ENCODE measurements around the gene COL9A3.

Gene COL9A3

GRCh38 chr20:62797671-62798532 lies 18.9 kb upstream of the COL9A3 start:
- H2BK120ac ChIP-seq (ENCODE audit: low read depth, low read length) = no peak overlapping the region
- H3K4ac ChIP-seq (ENCODE audit: low read depth in 1 of 2, low read length in 2 of 2) = no peak overlapping the region
- no peak overlapping the region for H3K27ac ChIP-seq (ENCODE audit: low read length, poor library complexity, severe bottlenecking)
- H2AK5ac ChIP-seq (ENCODE audit: low read length, severe bottlenecking) = no peak overlapping the region
- H3K79me1 ChIP-seq (replicated peaks; ENCODE audit: low read length, poor library complexity, severe bottlenecking) = peaks cover 19% of the 10 kb centered on the region
- peak overlapping the region in 1 of 2 experiments; percentile 32 for H3K23ac ChIP-seq (ENCODE audit: low read length in 2 of 2)
- no peak overlapping the region for H2BK12ac ChIP-seq (ENCODE audit: low read length in 2 of 2)
- 94% methylated on average over 26 of the region's 26 CpGs for WGBS
- peaks cover 40% of the 10 kb centered on the region for H3K4me1 ChIP-seq (ENCODE audit: control insufficient read depth, insufficient read depth, low read depth, low read length)
- no peak overlapping the region for H2AFZ ChIP-seq (ENCODE audit: low read depth, low read length)
- no peak overlapping the region for H4K8ac ChIP-seq (ENCODE audit: low read length)
- peak overlapping the region; percentile 2 for H3K4me2 ChIP-seq (ENCODE audit: low read length, poor library complexity, severe bottlenecking)
- DNase-seq = no peak
- H3K4me3 ChIP-seq (ENCODE audit: insufficient read depth in 1 of 2, low read depth in 1 of 2, low read length in 2 of 2) = peak overlapping the region; percentile 8 to 82
- no peak overlapping the region for H2BK15ac ChIP-seq (ENCODE audit: low read depth, poor library complexity, severe bottlenecking)
- no peaks in the 10 kb centered on the region for H3K27me3 ChIP-seq (ENCODE audit: control insufficient read depth in 1 of 2, insufficient read depth in 1 of 2, low read length in 2 of 2)
- H3K9ac ChIP-seq (ENCODE audit: low read length) = peak overlapping the region; percentile 80
- H3K18ac ChIP-seq (ENCODE audit: low read depth in 1 of 2, low read length in 2 of 2) = no peak overlapping the region
- no peak overlapping the region for H3K14ac ChIP-seq (ENCODE audit: low read length in 2 of 2)
- peaks cover 46 to 48% of the 10 kb centered on the region in 2 experiments for H3K36me3 ChIP-seq (ENCODE audit: control insufficient read depth in 1 of 2, insufficient read depth in 2 of 2, low read depth in 1 of 2, low read length in 2 of 2)
- H2BK5ac ChIP-seq (ENCODE audit: low read depth, low read length, poor library complexity, severe bottlenecking) = no peak overlapping the region
- H4K91ac ChIP-seq (ENCODE audit: low read length) = no peak overlapping the region
- H3K9me3 ChIP-seq (ENCODE audit: control insufficient read depth, low read length) = no peaks in the 10 kb centered on the region

GRCh38 chr20:62799036-62799435 lies 17.8 kb upstream of the COL9A3 start:
- Histone ChIP-seq H4K8ac (ENCODE audit: low read length) (no peak overlapping the region), H2BK120ac (ENCODE audit: low read depth, low read length) (no peak overlapping the region), H2AK5ac (ENCODE audit: low read length, severe bottlenecking) (no peak overlapping the region), H3K4me2 (ENCODE audit: low read length, poor library complexity, severe bottlenecking) (no peak overlapping the region), H3K27ac (ENCODE audit: low read length, poor library complexity, severe bottlenecking) (no peak overlapping the region), H3K36me3 (ENCODE audit: control insufficient read depth in 1 of 2, insufficient read depth in 2 of 2, low read depth in 1 of 2, low read length in 2 of 2) (peaks cover 46 to 48% of the 10 kb centered on the region in 2 experiments), H2BK5ac (ENCODE audit: low read depth, low read length, poor library complexity, severe bottlenecking) (no peak overlapping the region), H3K23ac (ENCODE audit: low read length in 2 of 2) (no peak overlapping the region), H2BK15ac (ENCODE audit: low read depth, poor library complexity, severe bottlenecking) (no peak overlapping the region), H3K4ac (ENCODE audit: low read depth in 1 of 2, low read length in 2 of 2) (no peak overlapping the region), H2BK12ac (ENCODE audit: low read length in 2 of 2) (no peak overlapping the region), H3K27me3 (ENCODE audit: control insufficient read depth in 1 of 2, insufficient read depth in 1 of 2, low read length in 2 of 2) (no peaks in the 10 kb centered on the region), H3K9me3 (ENCODE audit: control insufficient read depth, low read length) (no peaks in the 10 kb centered on the region), H4K91ac (ENCODE audit: low read length) (no peak overlapping the region), H3K4me1 (ENCODE audit: control insufficient read depth, insufficient read depth, low read depth, low read length) (peaks cover 29% of the 10 kb centered on the region), H3K9ac (ENCODE audit: low read length) (no peak overlapping the region), H3K14ac (ENCODE audit: low read length in 2 of 2) (no peak overlapping the region), H3K4me3 (ENCODE audit: insufficient read depth in 1 of 2, low read depth in 1 of 2, low read length in 2 of 2) (no peak overlapping the region), H3K18ac (ENCODE audit: low read depth in 1 of 2, low read length in 2 of 2) (no peak overlapping the region), H2AFZ (ENCODE audit: low read depth, low read length) (no peak overlapping the region), H3K79me1 (replicated peaks; ENCODE audit: low read length, poor library complexity, severe bottlenecking) (peaks cover 19% of the 10 kb centered on the region)
- DNase-seq = no peak
- WGBS = 96% methylated on average over 8 of the region's 8 CpGs

- H4K91ac ChIP-seq (ENCODE audit: low read length) = no peak overlapping the region
- H4K8ac ChIP-seq (ENCODE audit: low read length) = no peak overlapping the region
- no peaks in the 10 kb centered on the region for H3K27me3 ChIP-seq (ENCODE audit: control insufficient read depth in 1 of 2, insufficient read depth in 1 of 2, low read length in 2 of 2)
- H3K27ac ChIP-seq (ENCODE audit: low read length, poor library complexity, severe bottlenecking) = no peak overlapping the region
- H2AFZ ChIP-seq (ENCODE audit: low read depth, low read length) = no peak overlapping the region
- DNase-seq = no peak
- H3K36me3 ChIP-seq (ENCODE audit: control insufficient read depth in 1 of 2, insufficient read depth in 2 of 2, low read depth in 1 of 2, low read length in 2 of 2) = peaks cover 46 to 48% of the 10 kb centered on the region in 2 experiments
- no peaks in the 10 kb centered on the region for H3K9me3 ChIP-seq (ENCODE audit: control insufficient read depth, low read length)
- H2BK12ac ChIP-seq (ENCODE audit: low read length in 2 of 2) = no peak overlapping the region
- H3K9ac ChIP-seq (ENCODE audit: low read length) = no peak overlapping the region
- no peak overlapping the region for H3K4ac ChIP-seq (ENCODE audit: low read depth in 1 of 2, low read length in 2 of 2)
- no peak overlapping the region for H3K4me3 ChIP-seq (ENCODE audit: insufficient read depth in 1 of 2, low read depth in 1 of 2, low read length in 2 of 2)
- no peak overlapping the region for H2BK15ac ChIP-seq (ENCODE audit: low read depth, poor library complexity, severe bottlenecking)
- no peak overlapping the region for H3K18ac ChIP-seq (ENCODE audit: low read depth in 1 of 2, low read length in 2 of 2)
- 97% methylated on average over 19 of the region's 19 CpGs for WGBS
- H3K79me1 ChIP-seq (replicated peaks; ENCODE audit: low read length, poor library complexity, severe bottlenecking) = peaks cover 19% of the 10 kb centered on the region
- no peak overlapping the region for H3K14ac ChIP-seq (ENCODE audit: low read length in 2 of 2)
- no peak overlapping the region for H3K4me2 ChIP-seq (ENCODE audit: low read length, poor library complexity, severe bottlenecking)
- H2BK120ac ChIP-seq (ENCODE audit: low read depth, low read length) = no peak overlapping the region
- H2AK5ac ChIP-seq (ENCODE audit: low read length, severe bottlenecking) = no peak overlapping the region
- H2BK5ac ChIP-seq (ENCODE audit: low read depth, low read length, poor library complexity, severe bottlenecking) = no peak overlapping the region
- H3K4me1 ChIP-seq (ENCODE audit: control insufficient read depth, insufficient read depth, low read depth, low read length) = peaks cover 29% of the 10 kb centered on the region
- H3K23ac ChIP-seq (ENCODE audit: low read length in 2 of 2) = no peak overlapping the region
These were observed 17.4 kb upstream of the COL9A3 start for GRCh38 chr20:62799459-62799858.

- H3K9me3 ChIP-seq (ENCODE audit: control insufficient read depth, low read length) = no peaks in the 10 kb centered on the region
These were observed 17.0 kb upstream of the COL9A3 start for GRCh38 chr20:62799873-62800272.

More at GRCh38 chr20:62799873-62800272, 17.0 kb upstream of the COL9A3 start:
- WGBS = 87% methylated on average over 8 of the region's 10 CpGs
- H2BK120ac ChIP-seq (ENCODE audit: low read depth, low read length) = no peak overlapping the region
- H3K18ac ChIP-seq (ENCODE audit: low read depth in 1 of 2, low read length in 2 of 2) = no peak overlapping the region
- H2BK15ac ChIP-seq (ENCODE audit: low read depth, poor library complexity, severe bottlenecking) = no peak overlapping the region
- no peak overlapping the region for H2BK5ac ChIP-seq (ENCODE audit: low read depth, low read length, poor library complexity, severe bottlenecking)
- H3K4me2 ChIP-seq (ENCODE audit: low read length, poor library complexity, severe bottlenecking) = no peak overlapping the region
- H3K4ac ChIP-seq (ENCODE audit: low read depth in 1 of 2, low read length in 2 of 2) = no peak overlapping the region
- no peak overlapping the region for H2AK5ac ChIP-seq (ENCODE audit: low read length, severe bottlenecking)
- H2BK12ac ChIP-seq (ENCODE audit: low read length in 2 of 2) = no peak overlapping the region
- no peak overlapping the region for H4K91ac ChIP-seq (ENCODE audit: low read length)
- no peak overlapping the region for H3K4me3 ChIP-seq (ENCODE audit: insufficient read depth in 1 of 2, low read depth in 1 of 2, low read length in 2 of 2)
- no peaks in the 10 kb centered on the region for H3K27me3 ChIP-seq (ENCODE audit: control insufficient read depth in 1 of 2, insufficient read depth in 1 of 2, low read length in 2 of 2)
- no peak overlapping the region for H3K14ac ChIP-seq (ENCODE audit: low read length in 2 of 2)
- H3K4me1 ChIP-seq (ENCODE audit: control insufficient read depth, insufficient read depth, low read depth, low read length) = peaks cover 28% of the 10 kb centered on the region
- H3K9ac ChIP-seq (ENCODE audit: low read length) = no peak overlapping the region
- no peak overlapping the region for H2AFZ ChIP-seq (ENCODE audit: low read depth, low read length)
- no peak for DNase-seq
- H3K36me3 ChIP-seq (ENCODE audit: control insufficient read depth in 1 of 2, insufficient read depth in 2 of 2, low read depth in 1 of 2, low read length in 2 of 2) = peaks cover 46 to 48% of the 10 kb centered on the region in 2 experiments
- H4K8ac ChIP-seq (ENCODE audit: low read length) = no peak overlapping the region
- no peak overlapping the region for H3K23ac ChIP-seq (ENCODE audit: low read length in 2 of 2)
- no peak overlapping the region for H3K27ac ChIP-seq (ENCODE audit: low read length, poor library complexity, severe bottlenecking)
- H3K79me1 ChIP-seq (replicated peaks; ENCODE audit: low read length, poor library complexity, severe bottlenecking) = peaks cover 19% of the 10 kb centered on the region

Data from mesenchymal stem cell (in vitro differentiated cells and primary cell).